Muscle of arm (tissue), 12 donors: ENCODE measurements around the gene PHLDA3. TPM values are rescaled to one million over a fixed set of nuclear protein-coding genes. Genes with fewer than 3 reads are reported as not detected.

Experiments used
- DNase-seq: peaks from one replicate; pipeline ENCODE4 v3.0.0-alpha.2; 2013
- polyA plus RNA-seq, 12 donors: library from polyadenylated mRNA; unstranded; fragments of 120-200 nt; gene quantifications; one replicate each; pipeline ENCODE4 v1.2.1, GENCODE V29; 2013; ENCODE audit not compliant: insufficient read length in 12 of 12

Gene PHLDA3
- polyA plus RNA-seq, 12 donors = 13.6 to 22.5 (median 16.8) TPM; not detected in 1

DNA sequence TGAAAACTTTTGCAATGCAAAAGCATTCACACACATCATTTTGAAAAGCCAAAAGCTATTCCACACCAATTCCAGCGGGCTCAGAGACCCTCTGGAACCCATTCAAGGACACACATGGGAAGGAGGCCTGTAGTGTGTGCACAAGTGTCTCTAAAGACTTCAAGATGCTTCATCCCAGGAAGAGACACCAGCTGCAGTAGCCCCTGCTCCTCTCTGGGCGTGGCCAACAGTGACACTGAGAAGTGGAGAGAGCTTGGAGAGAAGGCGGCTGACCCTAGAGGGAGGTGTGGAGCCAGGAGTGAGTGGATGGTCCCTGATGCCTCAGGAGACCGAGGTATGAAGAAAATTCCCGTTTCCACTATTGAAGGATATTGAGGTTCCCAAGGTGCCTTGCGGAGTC is 32.6 kb downstream of the PHLDA3 start:
- no peak for DNase-seq

GRCh38 chr1:201434266-201434665 is 34.7 kb downstream of the PHLDA3 start:
- no peak for DNase-seq

DNA sequence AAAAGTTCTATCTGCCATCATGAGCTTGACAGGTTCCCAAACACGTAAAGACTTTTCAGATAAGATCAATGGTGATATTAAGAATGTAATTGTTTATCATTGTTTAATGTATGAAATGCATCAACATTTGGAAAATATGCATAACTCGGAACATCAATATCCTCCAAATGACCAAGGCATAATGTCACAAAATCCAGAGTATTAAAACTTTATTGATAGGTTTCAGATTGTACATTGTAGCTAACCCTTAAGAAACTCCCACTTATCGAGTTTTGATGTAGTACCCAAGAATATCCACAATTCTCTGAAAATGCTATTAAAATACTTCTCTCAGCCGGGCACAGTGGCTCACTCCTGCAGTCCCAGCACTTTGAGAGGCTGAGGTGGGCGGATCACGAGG is 35.4 kb downstream of the PHLDA3 start:
- no peak for DNase-seq

DNA sequence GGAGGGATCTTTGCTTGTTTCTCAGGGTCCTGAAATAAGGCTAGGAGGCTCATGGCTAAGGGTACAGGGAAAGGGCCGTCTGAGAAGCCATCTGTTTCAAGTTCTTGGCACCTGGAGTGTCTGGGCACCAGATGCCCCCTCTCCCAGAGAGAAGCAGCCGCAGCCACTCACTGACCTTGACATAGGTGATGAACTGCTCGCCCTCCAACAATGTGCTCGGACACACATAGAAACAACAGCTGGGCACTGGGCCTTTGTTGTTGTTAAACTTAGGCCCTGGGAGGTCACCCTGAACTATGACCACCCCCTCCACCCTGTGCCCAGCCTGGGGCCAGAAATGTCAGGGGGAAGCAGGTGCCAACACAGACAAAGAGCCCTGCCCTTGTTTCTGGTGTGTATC is 38.2 kb downstream of the PHLDA3 start:
- DNase-seq = no peak

DNA sequence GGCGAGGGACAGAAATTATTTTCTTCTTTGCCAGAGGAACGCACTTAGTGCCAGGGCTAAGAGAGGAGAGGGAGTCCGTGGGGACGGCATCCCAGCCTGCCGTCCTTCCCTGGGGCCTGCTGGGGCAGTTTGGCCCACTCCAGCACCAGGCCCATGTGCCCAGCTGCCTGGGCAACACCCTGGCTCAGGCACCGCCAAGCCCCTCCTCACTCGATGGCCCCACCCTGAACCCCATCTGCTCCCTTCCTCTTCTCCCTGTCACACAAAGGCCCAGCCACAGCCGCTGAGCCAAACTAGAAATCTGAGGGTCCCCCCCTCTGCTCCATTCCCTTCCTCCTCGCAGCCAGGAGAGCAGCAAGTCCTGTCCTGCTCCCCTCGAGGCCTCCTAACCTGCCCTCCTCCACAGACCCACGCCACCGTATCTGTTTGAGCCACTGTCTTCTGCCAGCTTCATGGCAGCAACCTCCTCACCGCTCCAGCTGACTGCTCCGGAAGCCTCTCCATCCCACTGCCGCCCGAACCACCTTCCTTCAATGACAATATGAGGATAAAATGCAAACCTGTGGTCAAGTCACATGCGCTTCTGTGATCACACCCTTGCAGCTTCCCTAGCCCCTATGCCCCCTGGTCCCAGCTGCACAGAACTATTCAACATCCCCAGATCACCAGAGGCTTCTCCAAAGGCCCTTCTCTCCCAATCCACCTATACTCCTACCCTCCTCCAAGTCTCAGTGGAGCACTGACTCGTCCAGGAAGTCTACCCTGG is 39.1 kb downstream of the PHLDA3 start:
- no peak for DNase-seq

- no peak for DNase-seq
These were observed 41.0 kb downstream of the PHLDA3 start for GRCh38 chr1:201427963-201428362.

DNA sequence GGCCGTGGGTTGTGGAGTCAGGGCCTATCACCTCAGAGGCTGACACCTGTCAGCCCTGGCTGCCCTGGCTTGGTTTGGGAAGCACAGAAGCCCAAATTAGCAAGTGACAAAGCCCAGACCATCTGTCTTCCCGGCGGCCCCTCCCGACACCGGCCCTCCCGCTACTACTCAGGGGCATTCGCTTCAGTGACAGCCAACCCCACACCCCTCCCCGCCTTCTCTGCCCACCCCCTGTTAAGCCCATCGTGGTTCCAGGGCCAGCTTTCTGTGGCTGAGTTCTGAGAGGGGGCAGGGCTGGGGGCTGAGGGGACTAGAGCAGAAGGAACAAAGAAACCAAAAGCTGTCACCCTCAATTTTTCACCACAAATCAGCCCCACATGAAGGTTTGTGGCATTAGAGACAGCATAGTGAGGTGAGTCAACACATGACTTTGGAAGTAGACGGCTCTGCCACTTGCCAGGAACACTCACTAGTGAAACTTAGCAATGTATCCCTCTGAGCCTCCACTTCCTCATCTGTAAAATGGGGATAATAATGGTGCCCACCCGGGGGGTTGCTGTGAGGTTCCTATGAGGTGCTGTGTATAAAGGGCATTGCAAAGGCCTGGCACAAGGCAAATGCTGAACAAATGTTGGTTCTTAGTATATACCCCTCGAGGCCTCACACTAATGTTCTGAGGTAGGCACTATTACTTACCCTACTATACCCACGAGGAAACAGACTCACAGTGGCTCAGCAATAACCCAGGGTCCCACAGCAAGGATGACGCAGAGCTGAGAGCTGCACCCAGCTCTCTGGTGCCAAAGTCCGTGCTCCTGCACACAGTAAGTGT is 42.3 kb downstream of the PHLDA3 start:
- no peak for DNase-seq

- no peak for DNase-seq
These were observed 44.8 kb downstream of the PHLDA3 start for GRCh38 chr1:201424146-201424545.

DNA sequence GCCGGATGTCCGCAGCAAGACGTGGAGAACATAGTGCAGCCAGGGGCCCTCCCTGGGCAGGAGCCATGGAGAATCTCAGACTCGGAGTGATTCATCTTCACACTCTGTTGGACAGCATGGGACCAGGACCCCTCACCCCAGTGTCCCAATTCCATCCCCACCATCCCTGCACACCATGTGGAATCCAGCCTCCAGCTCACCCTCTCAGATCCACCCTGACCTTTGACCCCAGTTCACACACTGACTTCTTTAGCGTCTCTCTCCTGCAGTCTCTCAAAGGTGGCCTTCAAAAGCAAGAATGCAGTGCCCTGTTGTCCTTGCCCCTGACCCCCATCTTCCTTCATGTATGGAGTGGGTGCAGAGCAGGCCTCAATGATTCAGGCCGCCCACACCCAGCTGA is 45.3 kb downstream of the PHLDA3 start:
- no peak for DNase-seq

- no peak for DNase-seq
These were observed 46.5 kb downstream of the PHLDA3 start for GRCh38 chr1:201422436-201423030.

DNA sequence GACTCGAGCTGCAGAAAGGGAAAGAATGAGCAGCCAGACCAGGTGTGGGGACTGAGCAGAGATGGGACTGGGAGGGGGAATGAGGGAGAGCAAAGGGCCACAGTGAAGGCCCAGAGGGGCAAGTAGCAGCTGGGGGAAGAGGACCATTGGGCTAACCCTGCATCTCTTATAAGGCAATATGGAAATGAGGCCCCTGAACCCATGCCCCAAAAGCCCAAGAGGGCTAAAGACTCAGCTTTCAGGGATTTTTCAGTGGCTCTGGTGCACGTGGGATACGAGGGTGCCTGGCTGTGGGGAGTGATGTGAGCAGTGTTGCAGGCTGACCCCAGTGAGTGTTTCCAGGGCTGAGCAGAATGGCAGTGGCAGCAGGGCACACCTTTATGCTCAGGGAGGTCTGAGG is 47.0 kb downstream of the PHLDA3 start:
- no peak for DNase-seq

- DNase-seq = no peak
These were observed 47.9 kb downstream of the PHLDA3 start for GRCh38 chr1:201421041-201421440.

DNA sequence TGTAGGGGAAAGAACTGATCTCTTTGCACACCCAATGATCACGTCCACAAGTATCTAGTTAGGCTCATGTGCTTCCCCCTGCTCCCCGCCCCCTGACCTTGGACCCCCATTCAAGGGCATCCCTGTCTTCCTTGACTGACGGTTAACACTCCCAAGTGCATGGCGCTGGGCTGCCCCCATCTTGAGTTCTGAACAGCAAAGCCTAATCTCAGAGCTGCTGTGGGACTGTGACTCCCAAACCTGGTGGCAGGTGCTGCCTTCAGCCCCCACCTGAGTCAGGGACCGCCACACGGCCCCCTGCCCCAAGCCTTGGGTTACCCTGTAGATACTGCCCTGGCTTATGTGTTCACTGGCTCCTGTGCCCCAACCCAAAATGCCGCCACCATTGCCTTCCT is 48.4 kb downstream of the PHLDA3 start:
- DNase-seq = no peak

DNA sequence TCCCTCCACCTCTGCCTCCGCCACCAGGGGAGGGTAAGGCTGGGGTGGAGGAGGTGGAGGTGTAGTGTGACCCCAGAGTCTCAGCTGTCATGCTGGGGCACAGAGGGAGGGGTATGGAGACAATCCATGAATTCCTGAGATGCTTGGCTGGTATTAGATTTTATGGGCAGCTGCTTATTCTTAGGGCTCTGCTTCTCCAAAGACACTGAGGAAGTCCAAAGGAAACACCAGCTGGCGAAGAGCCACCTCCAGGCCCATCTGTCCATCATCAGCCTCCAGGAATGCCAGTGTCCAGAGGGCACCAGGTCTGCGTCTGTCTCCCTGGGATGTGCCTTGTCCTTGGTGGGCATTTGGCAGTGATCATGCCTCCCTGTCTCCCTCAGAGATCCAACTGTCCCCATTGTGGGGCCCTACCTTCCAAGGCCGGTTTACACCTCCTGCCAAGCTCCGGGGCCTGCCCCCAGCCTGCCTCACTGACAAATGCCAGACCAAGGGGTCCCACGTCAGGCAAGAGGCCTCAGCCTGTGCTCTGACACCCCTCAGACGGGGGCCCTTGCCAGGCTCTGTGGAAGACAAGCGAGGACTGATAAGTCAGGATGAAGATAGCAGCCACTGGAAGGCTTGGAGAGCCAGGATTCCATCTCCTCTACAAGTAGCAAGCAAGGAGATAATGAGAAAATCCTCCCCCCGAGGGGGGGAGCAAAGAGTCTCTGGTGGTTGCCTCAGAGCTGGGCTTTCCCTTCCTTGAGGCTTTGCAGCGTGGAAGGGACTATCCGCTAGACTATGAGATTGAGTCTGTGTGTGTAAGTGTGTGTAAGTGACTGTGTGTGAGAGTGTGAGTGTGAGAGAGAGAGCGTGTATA is 49.0 kb downstream of the PHLDA3 start:
- DNase-seq = no peak

DNA sequence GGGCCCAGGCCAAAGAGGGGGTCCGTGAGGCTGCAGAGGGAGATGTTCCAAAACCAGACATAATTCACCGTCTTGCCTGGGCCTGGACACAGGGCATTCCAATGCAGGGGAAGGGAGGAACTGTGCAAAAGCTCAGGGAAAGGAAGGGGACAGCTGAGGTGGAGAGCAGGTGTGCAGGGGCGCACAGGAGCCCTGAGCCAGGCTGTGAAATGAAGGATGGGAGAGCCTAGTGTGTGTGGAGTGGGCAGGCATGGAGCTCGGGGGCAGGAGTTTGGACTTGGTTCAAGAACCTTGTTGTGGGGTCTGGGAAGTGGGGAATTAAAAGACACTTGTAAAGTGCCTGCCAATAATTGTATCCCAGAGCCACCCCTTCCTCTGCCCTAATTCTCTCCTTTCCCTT is 49.7 kb downstream of the PHLDA3 start:
- DNase-seq = no peak

GRCh38 chr1:201418461-201418860 is 50.5 kb downstream of the PHLDA3 start:
- DNase-seq = no peak

Other genes starting within 250 kb of the PHLDA3 start
- gene PKP1, start 185.7 kb downstream of the PHLDA3 start, polyA plus RNA-seq = 100 to 1,000 TPM in 1 of 12 donors, 10 to 100 TPM in 3, 1 to 10 TPM in 7, not detected in 1; 3.8 to 125 (median 6.6) TPM
- gene TNNT2, start 91.5 kb downstream of the PHLDA3 start, polyA plus RNA-seq = 1,000 to 10,000 TPM in 7 of 12 donors, 100 to 1,000 TPM in 5; 582 to 1,903 (median 1,024) TPM
- gene LAD1, start 69.9 kb downstream of the PHLDA3 start, polyA plus RNA-seq = 10 to 100 TPM in 10 of 12 donors, 1 to 10 TPM in 1, not detected in 1; 9.6 to 50.4 (median 13.8) TPM
- gene TNNI1, start 47.5 kb downstream of the PHLDA3 start, polyA plus RNA-seq = 1,000 to 10,000 TPM in 10 of 12 donors, 100 to 1,000 TPM in 2; 589 to 2,422 (median 1,632) TPM
- 100 to 1,000 TPM in 1 of 12 donors, 10 to 100 TPM in 10, not detected in 1; 32.3 to 119 (median 37.6) TPM for gene CSRP1, start 37.9 kb upstream of the PHLDA3 start, polyA plus RNA-seq
- 10 to 100 TPM in 11 of 12 donors, not detected in 1; 18.7 to 41.1 (median 25.9) TPM for gene NAV1, start 69.9 kb upstream of the PHLDA3 start, polyA plus RNA-seq